MM.1S (cell line): ENCODE data around the gene TSHZ2.

Experiments
- DNase-seq: peaks from one replicate; pipeline ENCODE4 v3.0.0-alpha.2; 2015
- H2AFZ ChIP-seq: fragments of 300-600 bp; sonication (generic); 2 replicates; pipeline ENCODE4 v1.6.0; 2016; ENCODE audit warnings: antibody characterized with exemption, low read length
- H3F3A ChIP-seq: fragments of 300-600 bp; sonication (generic); 2 replicates; pipeline ENCODE4 v1.6.1; 2016; ENCODE audit warnings: mild to moderate bottlenecking, antibody characterized with exemption, low read length, moderate library complexity, mixed read lengths; ENCODE audit not compliant: insufficient read depth
- H3K27ac ChIP-seq: fragments of 300-600 bp; sonication (generic); 2 replicates; pipeline ENCODE4 v1.5.1; 2016; ENCODE audit warnings: mild to moderate bottlenecking, low read length
- H3K27me3 ChIP-seq: fragments of 300-600 bp; sonication (generic); replicated peaks from 2 replicates; pipeline ENCODE4 v1.6.0; 2016; ENCODE audit warnings: low read length; ENCODE audit not compliant: insufficient read depth
- H3K36me3 ChIP-seq: fragments of 300-600 bp; sonication (generic); replicated peaks from 2 replicates; pipeline ENCODE4 v1.6.1; 2016; ENCODE audit warnings: mild to moderate bottlenecking, low read length, mixed read lengths; ENCODE audit not compliant: insufficient read depth
- H3K4me1 ChIP-seq: fragments of 300-600 bp; sonication (generic); 2 replicates; pipeline ENCODE4 v1.6.1; 2016; ENCODE audit warnings: low read length, mixed read lengths
- H3K4me2 ChIP-seq: fragments of 300-600 bp; sonication (generic); 2 replicates; pipeline ENCODE4 v1.6.0; 2016; ENCODE audit warnings: low read depth, low read length
- H3K4me3 ChIP-seq: fragments of 300-600 bp; sonication (generic); 2 replicates; pipeline ENCODE4 v1.5.1; 2016; ENCODE audit warnings: low read length, mixed read lengths
- H3K79me2 ChIP-seq: fragments of 300-600 bp; sonication (generic); 2 replicates; pipeline ENCODE4 v1.6.1; 2016; ENCODE audit warnings: mixed run types, low read length, mixed read lengths
- H3K9ac ChIP-seq: fragments of 300-600 bp; sonication (generic); 2 replicates; pipeline ENCODE4 v1.6.1; 2016; ENCODE audit warnings: low read length, mixed read lengths
- H3K9me2 ChIP-seq: fragments of 300-600 bp; sonication (generic); replicated peaks from 2 replicates; pipeline ENCODE4 v1.6.1; 2016; ENCODE audit warnings: mild to moderate bottlenecking, low read length, mixed read lengths; ENCODE audit not compliant: insufficient read depth
- H3K9me3 ChIP-seq: fragments of 300-600 bp; sonication (generic); replicated peaks from 2 replicates; pipeline ENCODE4 v1.6.1; 2016; ENCODE audit warnings: mild to moderate bottlenecking, low read length, mixed read lengths; ENCODE audit not compliant: insufficient read depth
- H4K20me1 ChIP-seq: fragments of 300-600 bp; sonication (generic); 2 replicates; pipeline ENCODE4 v1.6.1; 2016; ENCODE audit warnings: mild to moderate bottlenecking, low read length, moderate library complexity, mixed read lengths; ENCODE audit not compliant: insufficient read depth
- EZH2 ChIP-seq: fragments of 300-600 bp; sonication (generic); optimal IDR thresholded peaks from 2 replicates; pipeline ENCODE3; 2017; ENCODE audit warnings: low read depth, mild to moderate bottlenecking, antibody characterized with exemption, low read length, mixed read lengths
- EZH2phosphoT487 ChIP-seq: fragments of 300-600 bp; sonication (generic); IDR thresholded peaks from 2 replicates; pipeline ENCODE4 v1.6.1; 2018; ENCODE audit warnings: antibody characterized with exemption, low read length
- TF ChIP-seq, protein P1 (sequence below): fragments of 300-600 bp; sonication (generic); IDR thresholded peaks from 2 replicates; pipeline ENCODE4 v1.5.1; 2016; ENCODE audit warnings: antibody characterized with exemption, low read length, mixed read lengths

TSHZ2 gene

DNA sequence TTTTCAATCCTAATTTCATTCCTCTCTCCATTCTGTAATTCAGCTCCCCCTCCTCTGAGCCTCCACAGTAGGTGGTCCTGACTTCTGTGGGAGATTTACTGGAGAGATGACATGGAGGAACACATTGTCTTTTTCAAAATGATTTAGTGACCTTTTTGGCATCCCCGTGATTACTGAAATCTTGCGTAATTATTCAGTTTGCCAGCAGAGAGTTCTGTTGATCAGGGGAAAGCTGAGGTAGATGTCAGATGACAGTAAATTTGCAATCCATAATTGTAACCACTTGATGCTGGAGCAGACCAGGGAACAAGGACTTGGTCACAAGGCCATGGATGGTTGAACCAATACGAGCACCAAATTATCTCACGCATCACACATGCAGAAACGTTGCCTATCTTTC, 302.2 kb downstream of the TSHZ2 start:
- Histone ChIP-seq H3K36me3 (no peaks in the 10 kb centered on the region), H3K9me2 (no peaks in the 10 kb centered on the region), H3K79me2 (no peaks in the 10 kb centered on the region), H3K4me3 (no peak overlapping the region), H3K4me2 (no peak overlapping the region), H3K27ac (no peak overlapping the region), H2AFZ (no peak overlapping the region), H3K9me3 (no peaks in the 10 kb centered on the region), H4K20me1 (no peaks in the 10 kb centered on the region), H3K9ac (no peak overlapping the region), H3F3A (no peaks in the 10 kb centered on the region), H3K4me1 (no peaks in the 10 kb centered on the region), H3K27me3 (no peaks in the 10 kb centered on the region)
- TF ChIP-seq EZH2phosphoT487 (no peak), EZH2 (no peak)
- TF ChIP-seq, protein P1, sequence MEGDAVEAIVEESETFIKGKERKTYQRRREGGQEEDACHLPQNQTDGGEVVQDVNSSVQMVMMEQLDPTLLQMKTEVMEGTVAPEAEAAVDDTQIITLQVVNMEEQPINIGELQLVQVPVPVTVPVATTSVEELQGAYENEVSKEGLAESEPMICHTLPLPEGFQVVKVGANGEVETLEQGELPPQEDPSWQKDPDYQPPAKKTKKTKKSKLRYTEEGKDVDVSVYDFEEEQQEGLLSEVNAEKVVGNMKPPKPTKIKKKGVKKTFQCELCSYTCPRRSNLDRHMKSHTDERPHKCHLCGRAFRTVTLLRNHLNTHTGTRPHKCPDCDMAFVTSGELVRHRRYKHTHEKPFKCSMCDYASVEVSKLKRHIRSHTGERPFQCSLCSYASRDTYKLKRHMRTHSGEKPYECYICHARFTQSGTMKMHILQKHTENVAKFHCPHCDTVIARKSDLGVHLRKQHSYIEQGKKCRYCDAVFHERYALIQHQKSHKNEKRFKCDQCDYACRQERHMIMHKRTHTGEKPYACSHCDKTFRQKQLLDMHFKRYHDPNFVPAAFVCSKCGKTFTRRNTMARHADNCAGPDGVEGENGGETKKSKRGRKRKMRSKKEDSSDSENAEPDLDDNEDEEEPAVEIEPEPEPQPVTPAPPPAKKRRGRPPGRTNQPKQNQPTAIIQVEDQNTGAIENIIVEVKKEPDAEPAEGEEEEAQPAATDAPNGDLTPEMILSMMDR, result no peak
- no peak for DNase-seq

DNA sequence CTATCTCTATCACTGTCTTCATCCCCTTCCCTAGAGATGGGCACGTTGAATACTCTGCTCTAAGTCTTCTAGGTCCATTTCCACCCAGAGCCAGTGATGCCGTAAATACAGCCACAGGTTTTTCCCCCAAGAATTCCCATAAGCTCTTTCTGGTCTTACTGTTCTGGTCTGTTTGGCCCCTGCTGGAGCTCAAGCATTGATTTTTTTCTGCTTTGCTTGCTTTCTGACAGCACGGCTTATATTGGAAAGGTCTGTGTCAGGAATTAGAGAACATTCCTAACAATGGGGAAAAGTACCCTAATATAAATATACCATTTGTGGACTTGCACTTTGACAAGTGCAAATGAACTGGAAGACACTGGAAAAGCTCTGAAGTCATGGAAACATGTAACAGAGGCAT, 302.6 kb downstream of the TSHZ2 start:
- Histone ChIP-seq H2AFZ (no peak overlapping the region), H3K79me2 (no peaks in the 10 kb centered on the region), H3K9me3 (no peaks in the 10 kb centered on the region), H4K20me1 (no peaks in the 10 kb centered on the region), H3K36me3 (no peaks in the 10 kb centered on the region), H3K4me3 (no peak overlapping the region), H3K4me1 (no peaks in the 10 kb centered on the region), H3K9ac (no peak overlapping the region), H3K27ac (no peak overlapping the region), H3K27me3 (no peaks in the 10 kb centered on the region), H3K9me2 (no peaks in the 10 kb centered on the region), H3F3A (no peaks in the 10 kb centered on the region), H3K4me2 (no peak overlapping the region)
- no peak for DNase-seq
- TF ChIP-seq EZH2phosphoT487, result no peak
- no peak for TF ChIP-seq EZH2
- TF ChIP-seq, protein P1, result no peak

DNA sequence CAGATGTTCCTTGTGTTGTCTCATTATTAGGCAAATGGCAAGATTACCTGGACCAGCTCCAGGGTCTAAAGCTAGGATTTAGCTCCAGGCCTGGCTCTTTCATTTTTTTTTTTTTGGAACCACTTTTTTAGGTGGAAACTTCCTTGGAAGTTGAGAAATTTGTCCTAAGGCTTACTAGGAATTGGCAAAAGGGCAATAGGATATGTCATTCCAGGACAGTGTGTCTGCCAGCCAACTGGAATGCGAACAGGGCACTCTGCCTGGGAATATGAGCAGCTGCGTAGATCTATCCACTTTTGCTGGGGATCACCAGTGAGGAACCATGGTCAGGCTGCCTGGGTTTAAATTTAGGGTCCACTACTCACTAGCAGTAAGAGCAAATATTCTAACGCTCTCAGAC, 304.0 kb downstream of the TSHZ2 start:
- no peaks in the 10 kb centered on the region for H3K27me3 ChIP-seq
- no peak overlapping the region for H3K9ac ChIP-seq
- no peak for DNase-seq

More for the DNA sequence above, 304.0 kb downstream of the TSHZ2 start:
- TF ChIP-seq, protein P1, result no peak
- TF ChIP-seq EZH2phosphoT487 (no peak), EZH2 (no peak)
- Histone ChIP-seq H3F3A (no peaks in the 10 kb centered on the region), H3K36me3 (no peaks in the 10 kb centered on the region), H3K4me1 (no peaks in the 10 kb centered on the region), H4K20me1 (no peaks in the 10 kb centered on the region), H3K4me2 (no peak overlapping the region), H3K27ac (no peak overlapping the region), H3K9me2 (no peaks in the 10 kb centered on the region), H3K9me3 (no peaks in the 10 kb centered on the region), H3K4me3 (no peak overlapping the region), H3K79me2 (no peaks in the 10 kb centered on the region), H2AFZ (no peak overlapping the region)
